Measurements from ENCODE around the gene CTBP1.

DNA sequence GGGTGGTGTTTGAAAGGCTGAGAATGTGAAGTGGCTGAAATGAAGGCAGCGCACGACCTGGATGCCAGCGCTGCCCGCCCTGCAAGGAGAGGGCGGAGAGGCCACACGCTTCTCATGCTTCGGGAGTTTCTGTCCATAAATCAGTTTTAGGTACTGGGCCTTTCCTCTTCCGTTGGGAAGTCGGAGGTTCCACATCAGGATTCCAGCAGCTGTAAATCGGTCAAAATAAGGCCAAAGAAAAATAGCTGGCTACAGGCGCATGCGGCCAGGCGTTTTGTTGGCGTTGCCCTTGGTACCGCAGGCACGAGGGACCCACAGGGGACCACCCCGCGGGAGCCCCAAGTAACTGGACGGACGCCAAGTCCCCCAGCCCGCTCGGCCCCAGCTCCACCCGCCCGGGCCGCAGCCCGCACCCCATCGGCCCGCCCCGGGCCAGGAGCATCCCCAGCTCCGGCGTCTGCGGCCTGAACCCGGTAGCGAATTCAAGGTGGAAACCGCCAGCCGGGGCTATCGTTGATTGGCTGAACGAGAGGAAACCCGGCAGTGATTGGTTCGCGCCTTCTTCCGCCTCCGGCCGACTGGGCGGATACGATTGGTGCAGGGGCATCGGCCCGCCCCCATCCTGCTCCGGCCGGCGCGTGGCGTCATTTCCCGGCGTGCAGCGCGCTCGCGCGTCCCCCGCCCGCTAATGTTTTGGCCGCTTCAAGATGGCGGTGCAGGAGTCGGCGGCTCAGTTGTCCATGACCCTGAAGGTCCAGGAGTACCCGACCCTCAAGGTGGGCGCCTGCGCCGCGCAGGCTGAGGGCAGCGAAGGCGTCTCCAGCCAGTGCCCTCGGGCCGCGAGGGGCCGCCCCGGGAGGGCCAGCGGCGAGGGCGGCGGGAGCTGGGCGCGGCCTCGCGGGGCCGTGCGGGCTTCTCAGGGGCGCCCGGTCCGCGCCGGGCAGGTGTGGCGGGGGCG, 40.6 kb upstream of the CTBP1 start, which contains the start of gene MAEA:
- TF ChIP-seq, protein P1, sequence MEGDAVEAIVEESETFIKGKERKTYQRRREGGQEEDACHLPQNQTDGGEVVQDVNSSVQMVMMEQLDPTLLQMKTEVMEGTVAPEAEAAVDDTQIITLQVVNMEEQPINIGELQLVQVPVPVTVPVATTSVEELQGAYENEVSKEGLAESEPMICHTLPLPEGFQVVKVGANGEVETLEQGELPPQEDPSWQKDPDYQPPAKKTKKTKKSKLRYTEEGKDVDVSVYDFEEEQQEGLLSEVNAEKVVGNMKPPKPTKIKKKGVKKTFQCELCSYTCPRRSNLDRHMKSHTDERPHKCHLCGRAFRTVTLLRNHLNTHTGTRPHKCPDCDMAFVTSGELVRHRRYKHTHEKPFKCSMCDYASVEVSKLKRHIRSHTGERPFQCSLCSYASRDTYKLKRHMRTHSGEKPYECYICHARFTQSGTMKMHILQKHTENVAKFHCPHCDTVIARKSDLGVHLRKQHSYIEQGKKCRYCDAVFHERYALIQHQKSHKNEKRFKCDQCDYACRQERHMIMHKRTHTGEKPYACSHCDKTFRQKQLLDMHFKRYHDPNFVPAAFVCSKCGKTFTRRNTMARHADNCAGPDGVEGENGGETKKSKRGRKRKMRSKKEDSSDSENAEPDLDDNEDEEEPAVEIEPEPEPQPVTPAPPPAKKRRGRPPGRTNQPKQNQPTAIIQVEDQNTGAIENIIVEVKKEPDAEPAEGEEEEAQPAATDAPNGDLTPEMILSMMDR (IDR thresholded peaks at IDR 0.05), result no peak
- peak; percentile 47 for TF ChIP-seq EZH2 (IDR thresholded peaks at IDR 0.05)
